Adrenal gland (tissue), 12 donors: ENCODE results near the gene SOX18. TPM values are rescaled to one million over a fixed set of nuclear protein-coding genes. Genes with fewer than 3 reads are reported as not detected.

Source experiments
- DNase-seq, 7 donors: peaks; one replicate each; pipeline ENCODE4 v3.0.0-alpha.2; 2019 to 2020
- H3K27ac ChIP-seq, 5 donors: fragments of 200-600 bp; sonication (generic) in 4 of 5; 1 replicate in 3 of 5; 2 replicates in 2 of 5; pipeline versions ENCODE4 v1.5.1 to v1.8.0; 2016 to 2020; ENCODE audit warnings: mild to moderate bottlenecking in 1 of 5
- H3K27me3 ChIP-seq: fragments of 200-600 bp; 2 replicates; pipeline ENCODE4 v1.8.0; 2021
- H3K36me3 ChIP-seq, 2 donors: fragments of 200-600 bp; replicated peaks in 1 of 2; 1 replicate in 1 of 2; 2 replicates in 1 of 2; pipeline versions ENCODE4 v1.5.1 to v1.8.0; 2018 to 2022
- H3K4me1 ChIP-seq, 2 donors: fragments of 200-600 bp; replicated peaks in 1 of 2; 1 replicate in 1 of 2; 2 replicates in 1 of 2; pipeline versions ENCODE4 v1.5.1 to v1.8.0; 2018 to 2021
- H3K4me3 ChIP-seq, 4 donors: fragments of 200-600 bp; sonication (generic) in 3 of 4; one replicate each; pipeline ENCODE4 v1.5.1; 2016 to 2018
- H3K9me3 ChIP-seq, 3 donors: fragments of 200-600 bp; sonication (generic) in 1 of 3; replicated peaks in 1 of 3; 1 replicate in 2 of 3; 2 replicates in 1 of 3; pipeline versions ENCODE4 v1.5.1 to v1.8.0; 2016 to 2021
- CTCF ChIP-seq, 6 experiments: fragments of 450-650 bp in 4 of 6; fragments of 200-600 bp in 2 of 6; sonication (generic) in 1 of 6; IDR thresholded peaks; 1 replicate in 5 of 6; 2 replicates in 1 of 6; pipeline versions ENCODE4 v1.5.1 to v1.8.0; 2016 to 2021; ENCODE audit warnings: antibody characterized with exemption in 6 of 6, mild to moderate bottlenecking in 2 of 6, moderate library complexity in 1 of 6
- POLR2A ChIP-seq, 2 donors: fragments of 450-650 bp; IDR thresholded peaks; one replicate each; pipeline ENCODE4 v1.6.1; 2017; ENCODE audit warnings: antibody characterized with exemption in 2 of 2, mild to moderate bottlenecking in 2 of 2, moderate library complexity in 1 of 2
- WGBS, 4 donors: extraction: QIAGEN DNeasy Blood & Tissue Kit in 2 of 4; methylation state at CpG; one replicate each; pipeline versions ENCODE4 v1.1.5 to v1.1.7; 2013 to 2017; 5-methylcytosine and 5-hydroxymethylcytosine counted together
- intact Hi-C, 2 donors: fragments of 100-400 bp; cut with DNase I; formaldehyde crosslinking; loops; one replicate each; pipeline versions ENCODE4 v1.14.1 to v1.15.0; 2022 to 2023
- polyA plus RNA-seq, 3 donors: library from polyadenylated mRNA; stranded (reverse); fragments of 200-250 nt in 2 of 3; fragments of 350-450 nt in 1 of 3; fragmentation: Illumina TruSeq in 1 of 3; extraction: RNeasy Lipid Tissue Mini Kit (QIAGEN cat#74804) in 1 of 3; gene quantifications; one replicate each; pipeline ENCODE4 v1.2.3, GENCODE V29; 2013 to 2014
- total RNA-seq, 9 donors: library from RNA; depleted of rRNA in 4 of 9; stranded (reverse); fragments of >200 nt in 4 of 9; fragments of 120-200 nt in 1 of 9; fragmentation: NEBNext Ultra II Directional in 1 of 9; extraction: Animal tissue kit (Norgen Biotek cat#: 25700) in 1 of 9; gene quantifications; one replicate each; pipeline versions ENCODE4 v1.1.0 to v1.2.4, GENCODE V29; 2013 to 2023
- donor health status: healthy with polysubstance abuse.
- donor health status: Bipolar disorder and iron deficiency.
- donor health status: DM: yes; HTN: yes; CAD: no.
- donor health status: DM: no; HTN: no; CAD: no.
- donor health status: DM: no; HTN: no; CAD: no.
- donor health status: DM: yes; HTN: yes; CAD: no.

Gene SOX18
- total and polyA plus RNA-seq, 12 donors = 0.59 to 51.0 (median 23.3) TPM

DNA sequence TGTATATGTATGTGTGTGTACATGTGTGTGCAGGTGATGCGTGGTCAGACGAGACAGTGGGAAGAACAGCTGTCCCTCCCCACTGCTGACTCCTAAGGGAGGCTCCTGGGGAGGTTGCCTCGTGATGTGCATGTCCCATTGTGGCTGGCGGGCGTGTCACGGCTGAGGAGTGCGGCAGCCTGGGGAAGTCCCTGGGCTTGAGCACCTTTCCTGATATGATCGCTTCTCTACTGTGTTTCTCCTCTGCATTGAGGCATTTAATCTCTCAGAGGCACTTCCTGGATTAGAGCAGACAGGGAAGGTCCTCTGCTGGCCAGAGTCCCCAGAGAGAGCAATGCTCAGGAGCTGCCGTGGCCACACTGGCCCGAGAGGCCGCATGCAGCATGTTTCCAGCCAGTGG, 46.5 kb upstream of the SOX18 start:
- intact Hi-C loops = no loop called here
- 85 to 95% (median 90%) methylated on average over 3 to 11 of the region's 11 CpGs for WGBS, 4 donors
- Histone ChIP-seq H3K27me3 (no peaks in the 10 kb centered on the region), H3K4me1 (no peaks in the 10 kb centered on the region), H3K9me3 (no peaks in the 10 kb centered on the region), H3K36me3 (no peaks in the 10 kb centered on the region), H3K4me3 (no peak overlapping the region), H3K27ac (no peak overlapping the region)
- TF ChIP-seq CTCF (IDR thresholded peaks at IDR 0.05) (no peak), POLR2A (IDR thresholded peaks at IDR 0.05) (no peak)
- DNase-seq = no peak

- Histone ChIP-seq H3K27me3 (no peaks in the 10 kb centered on the region), H3K27ac (no peak overlapping the region), H3K9me3 (no peaks in the 10 kb centered on the region), H3K36me3 (no peaks in the 10 kb centered on the region), H3K4me1 (no peaks in the 10 kb centered on the region), H3K4me3 (no peak overlapping the region)
- intact Hi-C loops = no loop called here
- DNase-seq = no peak
- TF ChIP-seq POLR2A (IDR thresholded peaks at IDR 0.05) (no peak), CTCF (IDR thresholded peaks at IDR 0.05) (no peak)
- 73 to 90% (median 84%) methylated on average over 4 of the region's 4 CpGs for WGBS, 4 donors
These were observed 46.0 kb upstream of the SOX18 start for GRCh38 chr20:64095455-64095854.

DNA sequence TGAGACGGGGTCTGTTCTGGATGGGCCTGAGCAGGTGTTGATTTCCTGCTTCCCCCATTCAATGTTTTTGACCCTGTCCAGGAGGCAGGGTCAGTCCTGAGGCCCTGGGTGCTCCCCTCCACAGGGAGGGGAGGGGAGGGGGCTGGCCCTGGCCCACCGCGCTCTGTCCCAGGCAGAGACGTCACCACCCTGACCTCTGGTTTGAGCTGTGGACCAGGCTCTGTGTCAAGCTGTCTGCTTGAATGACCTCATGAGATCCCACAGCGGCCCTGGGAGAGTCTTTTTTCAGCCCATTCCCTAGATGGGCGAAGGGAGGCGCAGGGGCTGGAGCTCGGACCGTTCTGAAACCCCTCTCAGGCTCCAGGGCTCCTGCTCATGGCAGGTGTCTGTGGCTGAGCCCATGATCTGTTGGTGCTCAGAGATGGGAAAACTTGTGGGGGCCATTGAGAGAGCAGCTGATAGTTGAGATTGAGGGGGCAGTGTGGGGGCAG, 43.6 kb upstream of the SOX18 start:
- H3K27me3 ChIP-seq = no peaks in the 10 kb centered on the region
- intact Hi-C loops = no loop called here
- H3K9me3 ChIP-seq = no peaks in the 10 kb centered on the region
- no peaks in the 10 kb centered on the region for H3K4me1 ChIP-seq
- TF ChIP-seq CTCF (IDR thresholded peaks at IDR 0.05) (no peak), POLR2A (IDR thresholded peaks at IDR 0.05) (no peak)
- H3K4me3 ChIP-seq = no peak overlapping the region
- 54 to 62% (median 59%) methylated on average over 5 to 9 of the region's 9 CpGs for WGBS, 4 donors
- DNase-seq = no peak
- H3K27ac ChIP-seq = no peak overlapping the region
- H3K36me3 ChIP-seq = no peaks in the 10 kb centered on the region

DNA sequence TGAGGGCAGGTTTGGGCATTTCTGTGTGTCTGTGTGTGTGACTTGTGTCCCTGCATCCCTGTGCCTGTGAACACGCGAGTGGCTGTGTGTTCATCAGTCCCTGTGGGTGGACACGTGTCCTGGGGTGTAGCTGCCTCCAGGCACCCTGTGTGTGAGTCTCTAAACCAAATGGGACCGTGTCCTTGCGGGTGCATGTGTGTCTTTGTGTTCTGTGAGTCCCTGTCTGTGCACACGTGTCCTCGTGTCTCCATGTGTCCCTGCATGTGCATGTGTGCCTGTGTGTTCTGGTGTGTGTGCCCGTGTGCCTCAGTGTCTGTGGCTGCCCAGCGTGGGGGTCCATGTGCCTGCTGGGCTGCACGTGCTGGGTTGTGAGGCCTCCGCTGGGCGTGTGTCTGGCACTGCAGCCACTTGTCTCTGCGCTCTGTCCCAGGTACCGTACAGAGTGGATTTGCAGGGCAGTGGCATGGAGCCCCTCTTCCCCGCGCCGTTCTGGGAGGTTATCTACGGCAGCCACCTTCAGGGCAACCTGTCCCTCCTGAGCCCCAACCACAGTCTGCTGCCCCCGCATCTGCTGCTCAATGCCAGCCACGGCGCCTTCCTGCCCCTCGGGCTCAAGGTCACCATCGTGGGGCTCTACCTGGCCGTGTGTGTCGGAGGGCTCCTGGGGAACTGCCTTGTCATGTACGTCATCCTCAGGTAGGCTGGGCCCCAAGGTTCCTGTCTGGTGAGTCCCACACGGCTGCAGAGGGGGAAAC, 43.0 kb upstream of the SOX18 start:
- Histone ChIP-seq H3K4me3 (no peak overlapping the region), H3K9me3 (no peaks in the 10 kb centered on the region), H3K36me3 (no peaks in the 10 kb centered on the region), H3K4me1 (no peaks in the 10 kb centered on the region), H3K27ac (no peak overlapping the region), H3K27me3 (no peaks in the 10 kb centered on the region)
- DNase-seq = no peak
- 20 to 64% (median 51%) methylated on average over 1 to 27 of the region's 27 CpGs for WGBS, 4 donors
- intact Hi-C loops = no loop called here
- TF ChIP-seq POLR2A (IDR thresholded peaks at IDR 0.05) (no peak), CTCF (IDR thresholded peaks at IDR 0.05) (no peak)
